ENCODE data around the gene STX2.
A peak's percentile ranks its signal among the peaks of the same experiment; 100 is the strongest.

Gene STX2

DNA sequence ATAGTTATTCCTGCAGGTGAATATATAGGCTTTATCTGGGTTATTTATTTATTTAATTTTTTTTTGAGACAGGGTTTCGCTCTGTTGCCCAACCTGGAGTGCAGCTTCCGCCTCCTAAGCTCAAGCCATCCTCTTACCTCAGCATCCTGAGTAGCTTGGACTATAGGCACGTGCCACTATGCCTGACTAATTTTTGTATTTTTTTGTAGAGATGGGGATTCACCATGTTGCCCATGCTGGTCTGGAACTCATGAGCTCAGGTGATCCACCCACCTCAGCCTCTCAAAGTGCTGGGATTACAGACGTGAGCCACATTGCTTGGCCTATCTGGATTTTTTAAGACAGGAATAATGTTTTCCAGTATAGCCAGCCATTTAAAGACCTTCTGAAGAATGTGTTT is 34.8 kb upstream of the STX2 start:
- TF ChIP-seq, protein P1, sequence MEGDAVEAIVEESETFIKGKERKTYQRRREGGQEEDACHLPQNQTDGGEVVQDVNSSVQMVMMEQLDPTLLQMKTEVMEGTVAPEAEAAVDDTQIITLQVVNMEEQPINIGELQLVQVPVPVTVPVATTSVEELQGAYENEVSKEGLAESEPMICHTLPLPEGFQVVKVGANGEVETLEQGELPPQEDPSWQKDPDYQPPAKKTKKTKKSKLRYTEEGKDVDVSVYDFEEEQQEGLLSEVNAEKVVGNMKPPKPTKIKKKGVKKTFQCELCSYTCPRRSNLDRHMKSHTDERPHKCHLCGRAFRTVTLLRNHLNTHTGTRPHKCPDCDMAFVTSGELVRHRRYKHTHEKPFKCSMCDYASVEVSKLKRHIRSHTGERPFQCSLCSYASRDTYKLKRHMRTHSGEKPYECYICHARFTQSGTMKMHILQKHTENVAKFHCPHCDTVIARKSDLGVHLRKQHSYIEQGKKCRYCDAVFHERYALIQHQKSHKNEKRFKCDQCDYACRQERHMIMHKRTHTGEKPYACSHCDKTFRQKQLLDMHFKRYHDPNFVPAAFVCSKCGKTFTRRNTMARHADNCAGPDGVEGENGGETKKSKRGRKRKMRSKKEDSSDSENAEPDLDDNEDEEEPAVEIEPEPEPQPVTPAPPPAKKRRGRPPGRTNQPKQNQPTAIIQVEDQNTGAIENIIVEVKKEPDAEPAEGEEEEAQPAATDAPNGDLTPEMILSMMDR (IDR thresholded peaks at IDR 0.05; ENCODE audit: control insufficient read depth, extremely low read depth, insufficient read depth), result no peak
- H3K4me3 ChIP-seq (ENCODE audit: low read depth, low read length), result peak overlapping the region; percentile 86
- no peak for DNase-seq (ENCODE audit: low read depth)

DNA sequence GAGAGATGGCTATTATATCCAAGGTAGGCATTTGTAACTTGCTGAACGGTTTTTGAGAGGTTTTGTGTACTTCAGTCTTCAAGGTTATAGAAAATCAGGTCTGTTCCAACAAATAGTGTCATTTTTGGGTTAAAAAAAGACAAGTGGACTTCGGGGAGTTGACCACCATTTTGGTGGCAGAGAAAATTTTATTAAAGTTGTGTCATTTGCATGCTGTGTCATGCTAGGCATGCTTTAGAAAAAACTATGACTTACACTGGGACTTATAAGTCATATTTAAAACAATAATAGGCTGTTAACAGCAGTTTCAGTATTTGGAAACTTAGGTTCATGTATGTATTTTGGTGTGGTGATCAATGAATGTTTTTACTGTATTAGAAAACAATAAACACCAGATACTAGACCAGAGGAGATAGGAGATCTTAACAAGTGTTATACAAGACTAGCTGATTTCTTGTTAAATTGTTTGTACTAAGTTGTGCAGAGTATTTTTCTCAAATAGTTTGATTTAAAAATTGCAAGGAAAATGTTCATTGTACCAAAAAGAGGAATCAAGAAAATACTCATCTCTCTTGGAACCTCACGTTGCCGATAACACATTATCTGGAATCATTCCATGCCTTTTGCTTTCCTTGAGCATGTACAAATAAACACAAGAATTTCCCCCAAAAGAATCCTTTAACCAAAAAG is 34.2 kb upstream of the STX2 start:
- TF ChIP-seq, protein P1 (IDR thresholded peaks at IDR 0.05; ENCODE audit: control insufficient read depth, extremely low read depth, insufficient read depth), result no peak
- no peak for DNase-seq (ENCODE audit: low read depth)
- H3K4me3 ChIP-seq (ENCODE audit: low read depth, low read length), result peak overlapping the region; percentile 86

DNA sequence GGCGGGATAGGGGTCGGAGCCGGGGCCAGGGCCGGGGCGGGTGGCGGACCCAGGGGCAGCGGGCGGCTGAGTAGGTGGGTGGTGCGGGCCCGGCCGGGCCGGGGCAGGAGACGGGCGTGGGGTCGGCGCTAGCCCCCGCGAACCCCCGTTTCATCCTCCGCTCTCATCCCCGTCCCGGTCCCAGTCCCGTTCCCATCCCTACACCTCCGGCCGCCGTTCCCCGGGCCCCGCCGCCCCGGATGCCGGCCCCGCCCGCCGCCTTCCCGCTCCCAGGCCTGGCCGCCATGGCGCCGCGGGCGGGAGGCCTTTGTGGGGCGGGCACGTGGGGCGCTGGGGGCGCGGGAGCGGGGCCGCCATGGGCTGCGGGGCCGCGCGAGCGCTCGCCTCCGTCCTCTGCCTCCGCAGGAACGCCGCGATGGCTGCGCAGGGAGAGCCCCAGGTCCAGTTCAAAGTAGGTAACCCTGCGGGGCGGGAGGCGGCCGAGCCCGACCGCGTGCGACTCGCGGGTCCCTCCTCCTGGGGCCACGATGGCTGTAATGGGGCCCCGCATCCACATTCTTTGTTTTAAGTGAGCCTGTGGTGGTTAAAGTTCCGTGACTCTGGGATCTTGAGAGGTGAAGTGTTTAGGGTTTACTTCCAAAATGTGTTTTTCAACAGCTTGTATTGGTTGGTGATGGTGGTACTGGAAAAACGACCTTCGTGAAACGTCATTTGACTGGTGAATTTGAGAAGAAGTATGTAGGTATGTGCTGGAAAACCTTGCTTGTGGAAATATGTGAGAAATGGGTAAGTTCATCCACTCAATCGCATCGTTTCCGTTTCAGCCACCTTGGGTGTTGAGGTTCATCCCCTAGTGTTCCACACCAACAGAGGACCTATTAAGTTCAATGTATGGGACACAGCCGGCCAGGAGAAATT is 33.4 kb upstream of the STX2 start:
- H3K4me3 ChIP-seq (ENCODE audit: low read depth, low read length), result peak overlapping the region; percentile 86
- TF ChIP-seq, protein P1 (IDR thresholded peaks at IDR 0.05; ENCODE audit: control insufficient read depth, extremely low read depth, insufficient read depth), result no peak
- DNase-seq (ENCODE audit: low read depth), result no peak

DNA sequence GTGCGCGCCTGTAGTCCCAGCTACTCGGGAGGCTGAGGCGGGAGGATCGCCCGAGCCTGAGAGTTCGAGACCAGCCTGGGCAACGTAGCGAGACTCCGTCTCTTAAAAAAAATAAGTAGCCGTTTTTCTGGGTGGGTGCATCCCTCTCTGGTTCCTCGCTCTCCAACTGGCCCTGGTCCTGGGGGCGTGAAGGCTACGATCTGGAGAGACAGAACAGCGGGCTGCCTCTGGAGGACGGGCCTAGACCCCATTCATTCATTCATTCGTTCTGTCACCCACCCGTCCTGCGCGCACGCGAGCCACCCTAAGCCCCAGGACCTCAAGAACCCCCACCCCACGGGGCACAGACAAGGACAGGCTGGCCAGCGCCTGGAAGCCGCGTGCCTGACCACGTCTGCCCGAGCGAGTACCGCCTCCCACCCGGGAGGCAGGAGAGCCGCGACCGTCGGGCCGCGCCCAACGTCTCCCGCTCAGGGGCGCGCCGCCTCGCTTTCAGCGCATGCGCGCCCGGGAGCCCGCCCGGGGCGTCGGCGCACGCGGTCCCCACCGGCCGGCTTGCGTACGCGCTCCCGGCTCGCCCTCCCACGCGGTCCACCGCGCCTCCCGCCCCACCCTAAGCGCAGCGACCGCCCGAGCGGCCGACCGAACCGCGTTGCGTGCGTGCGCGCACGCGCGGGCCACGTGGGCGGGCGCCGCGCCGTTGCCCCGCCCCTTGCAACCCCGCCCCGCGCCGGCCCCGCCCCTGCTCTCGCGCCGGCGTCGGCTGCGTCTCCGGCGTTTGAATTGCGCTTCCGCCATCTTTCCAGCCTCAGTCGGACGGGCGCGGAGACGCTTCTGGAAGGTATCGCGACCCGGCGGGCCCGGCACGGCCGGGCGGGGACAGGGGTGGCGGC is 32.5 kb upstream of the STX2 start, which contains the start of gene RAN:
RAN (plus strand) TSS at position 781 of the 893 bp plus-strand sequence. CDS start 528 bp downstream, outside the sequence.
- peak; percentile 46 for DNase-seq (ENCODE audit: low read depth)
- TF ChIP-seq, protein P1 (IDR thresholded peaks at IDR 0.05; ENCODE audit: control insufficient read depth, extremely low read depth, insufficient read depth), result no peak
- peak within 1 kb of the TSS; percentile 86 for H3K4me3 ChIP-seq (ENCODE audit: low read depth, low read length)

DNA sequence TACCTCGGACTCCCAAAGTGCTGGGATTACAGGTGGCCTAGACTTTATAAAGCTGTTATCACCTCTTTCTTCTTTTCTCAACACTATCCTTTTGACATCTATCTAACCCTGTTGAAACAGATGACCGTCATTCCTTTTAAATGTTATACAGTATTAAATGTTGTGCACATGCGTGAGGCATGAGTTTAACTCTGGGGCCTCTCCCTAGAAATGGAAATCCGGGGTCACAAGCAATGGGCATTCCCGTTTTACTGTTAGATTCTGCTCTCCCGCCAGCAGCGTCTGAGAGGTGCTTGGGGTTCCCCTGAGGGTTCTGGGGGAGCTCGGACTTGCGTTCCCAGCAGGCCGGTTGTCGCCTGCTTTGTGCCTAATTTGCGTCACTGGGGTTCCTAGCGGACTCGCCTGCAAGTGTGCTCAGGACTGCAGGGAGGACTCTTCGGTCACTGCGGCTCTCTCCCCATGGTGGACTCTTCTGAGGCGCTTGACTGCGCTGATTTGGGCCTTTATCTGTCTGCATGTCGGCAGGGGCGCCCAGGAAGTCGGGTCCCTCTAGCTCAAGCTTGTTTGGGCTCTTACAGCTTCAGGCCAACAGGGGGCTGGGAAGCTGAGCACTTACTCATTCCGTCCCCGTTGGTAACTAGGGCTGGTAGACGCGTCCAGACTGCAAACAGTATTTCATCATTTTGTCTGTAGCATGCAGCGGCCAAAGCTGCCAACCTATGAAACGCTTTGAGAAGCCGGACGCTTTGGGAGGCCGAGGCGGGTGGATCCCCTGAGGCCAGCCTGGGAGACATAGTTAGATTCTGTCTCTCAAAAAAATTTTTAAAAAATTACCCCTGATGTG is 31.6 kb upstream of the STX2 start:
- peak; percentile 14 for DNase-seq (ENCODE audit: low read depth)
- TF ChIP-seq, protein P1 (IDR thresholded peaks at IDR 0.05; ENCODE audit: control insufficient read depth, extremely low read depth, insufficient read depth), result no peak
- H3K4me3 ChIP-seq (ENCODE audit: low read depth, low read length), result peak overlapping the region; percentile 62

DNA sequence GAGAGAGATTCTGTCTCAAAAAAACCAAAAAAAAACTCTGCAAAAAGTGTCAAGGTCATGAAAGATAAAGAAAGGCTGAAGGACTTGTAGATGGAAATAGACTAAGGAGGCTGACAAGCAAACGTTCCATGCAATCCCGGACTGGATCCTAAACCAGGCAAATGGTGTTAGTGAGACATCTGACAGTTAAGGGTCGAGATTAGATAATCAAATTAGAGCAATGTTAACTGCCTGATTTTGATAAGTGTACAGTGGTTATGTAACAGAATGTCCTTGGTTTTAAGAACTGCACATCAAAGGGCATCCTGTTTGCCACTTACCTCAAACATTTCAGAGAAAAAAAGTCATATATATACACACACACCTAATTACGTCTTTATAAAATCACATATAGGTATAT is 29.4 kb upstream of the STX2 start:
- H3K4me3 ChIP-seq (ENCODE audit: low read depth, low read length), result no peak overlapping the region
- TF ChIP-seq, protein P1 (IDR thresholded peaks at IDR 0.05; ENCODE audit: control insufficient read depth, extremely low read depth, insufficient read depth), result no peak
- DNase-seq (ENCODE audit: low read depth), result no peak

Measured in LNCaP clone FGC (cell line).